Measurements from ENCODE around the gene PRPF40B.
"Not testable (repeated sequence)": the region's sequence is repeated elsewhere in the genome, so short reads cannot be mapped to it uniquely, and the experiment has no call there.

PRPF40B gene

DNA sequence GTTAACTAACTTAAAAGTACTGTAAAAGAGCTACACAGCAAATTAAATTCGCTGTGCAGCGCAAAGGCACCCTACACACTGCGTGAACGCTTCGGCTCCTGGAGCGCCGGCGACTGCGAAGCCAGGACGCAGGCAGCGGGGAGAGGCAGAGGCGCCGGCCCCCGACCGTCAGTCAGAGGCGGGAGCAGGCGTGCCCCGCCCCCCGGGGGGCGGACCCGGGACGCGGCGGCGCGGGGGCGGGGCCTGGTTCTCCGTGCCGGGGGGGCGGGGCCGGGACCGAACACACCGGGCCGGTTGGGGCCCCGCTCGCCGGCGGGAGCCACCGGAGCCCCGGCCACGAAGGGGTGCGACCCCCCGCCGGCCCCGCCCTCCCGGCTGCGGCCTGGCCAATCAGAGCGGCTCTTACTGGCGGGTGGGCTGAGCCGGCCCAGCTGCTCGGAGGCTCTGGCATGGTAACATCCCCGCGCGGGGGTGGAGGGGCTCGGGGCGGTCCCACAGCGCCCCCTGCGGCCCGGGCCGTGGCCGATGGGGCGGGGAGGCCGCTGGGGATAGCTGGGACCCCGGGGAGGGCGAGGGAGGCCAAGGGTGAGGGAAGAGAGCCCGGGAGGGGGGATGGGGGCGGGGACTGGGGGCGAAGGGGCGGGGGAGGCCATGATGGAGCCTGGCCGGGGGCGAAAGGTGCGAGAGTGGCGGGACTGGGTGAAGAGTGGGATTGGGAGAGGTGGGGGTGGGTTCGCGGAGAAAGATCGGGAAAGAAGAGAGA is at the start of gene PRPF40B:
Gene PRPF40B, plus strand, starts transcription at position 420 of the 763 bp plus-strand sequence. Its CDS starts 30 bp downstream, at position 450.
- DNase-seq (ENCODE audit: low spot score): peak; percentile 86

DNA sequence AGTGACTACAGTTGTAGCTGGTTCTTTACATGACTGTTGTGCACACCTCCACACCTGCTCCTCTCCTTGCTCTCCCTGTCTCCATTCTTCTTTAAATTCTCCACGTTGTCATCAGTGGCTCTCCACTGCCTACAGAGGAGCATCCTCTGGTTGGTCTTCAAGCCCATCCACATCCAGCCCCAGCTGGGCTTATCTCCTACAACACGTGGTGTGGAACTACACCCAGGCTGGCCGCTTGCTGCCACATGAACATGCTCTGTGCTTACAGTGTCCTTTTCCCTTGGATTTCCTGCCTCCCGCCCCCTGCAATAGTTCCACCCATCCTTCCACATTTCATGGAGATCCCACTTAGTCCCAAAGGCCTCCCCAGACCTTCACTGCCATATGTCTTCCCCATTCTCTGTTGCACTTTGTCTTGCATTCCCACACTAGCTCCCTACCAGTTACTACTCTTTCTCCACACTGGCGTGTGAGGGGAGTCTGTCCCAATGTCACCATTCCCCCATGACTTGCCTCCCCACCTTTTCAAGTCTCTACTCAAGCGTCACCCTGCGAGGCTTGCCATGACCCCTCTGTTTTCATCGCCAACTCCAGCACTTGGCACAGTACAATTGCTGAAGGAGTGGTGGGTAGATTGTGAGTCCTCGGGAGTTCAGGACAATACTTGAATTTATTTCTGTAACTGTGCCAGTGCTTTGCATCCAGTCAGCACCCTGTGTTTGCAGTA is 45.6 kb upstream of the PRPF40B start:
- no peak for DNase-seq (ENCODE audit: low spot score)

DNA sequence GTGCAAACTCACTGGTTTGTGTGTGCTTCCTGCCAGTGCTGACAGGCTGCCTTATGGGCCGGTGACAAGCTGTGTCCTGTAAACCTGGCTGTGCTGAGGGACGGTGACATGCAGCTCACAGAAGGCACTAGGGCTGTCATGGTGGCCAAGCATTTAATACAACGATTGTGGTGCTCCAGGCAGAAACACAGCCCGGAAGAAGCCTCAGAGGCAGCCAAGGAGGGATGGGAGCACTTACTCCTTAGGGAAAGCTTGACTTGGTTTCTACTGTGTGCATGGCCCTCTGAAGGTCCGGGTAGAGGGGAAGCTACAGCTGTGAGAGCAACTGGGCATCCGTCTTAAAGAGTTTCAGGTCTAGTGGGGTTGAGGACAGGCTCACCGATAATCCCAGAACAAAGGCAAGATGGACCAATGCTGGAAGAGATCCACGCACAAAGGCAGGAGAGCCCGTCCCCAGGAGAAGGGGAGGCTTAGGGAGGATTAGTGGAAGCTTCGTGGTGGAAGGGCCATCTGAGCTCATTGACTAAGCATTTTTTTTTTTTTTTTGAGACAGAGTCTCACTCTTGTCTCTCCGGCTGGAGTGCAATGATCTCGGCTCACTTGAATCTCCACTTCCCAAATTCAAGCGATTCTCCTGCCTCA is 44.8 kb upstream of the PRPF40B start:
- DNase-seq (ENCODE audit: low spot score): no peak

DNA sequence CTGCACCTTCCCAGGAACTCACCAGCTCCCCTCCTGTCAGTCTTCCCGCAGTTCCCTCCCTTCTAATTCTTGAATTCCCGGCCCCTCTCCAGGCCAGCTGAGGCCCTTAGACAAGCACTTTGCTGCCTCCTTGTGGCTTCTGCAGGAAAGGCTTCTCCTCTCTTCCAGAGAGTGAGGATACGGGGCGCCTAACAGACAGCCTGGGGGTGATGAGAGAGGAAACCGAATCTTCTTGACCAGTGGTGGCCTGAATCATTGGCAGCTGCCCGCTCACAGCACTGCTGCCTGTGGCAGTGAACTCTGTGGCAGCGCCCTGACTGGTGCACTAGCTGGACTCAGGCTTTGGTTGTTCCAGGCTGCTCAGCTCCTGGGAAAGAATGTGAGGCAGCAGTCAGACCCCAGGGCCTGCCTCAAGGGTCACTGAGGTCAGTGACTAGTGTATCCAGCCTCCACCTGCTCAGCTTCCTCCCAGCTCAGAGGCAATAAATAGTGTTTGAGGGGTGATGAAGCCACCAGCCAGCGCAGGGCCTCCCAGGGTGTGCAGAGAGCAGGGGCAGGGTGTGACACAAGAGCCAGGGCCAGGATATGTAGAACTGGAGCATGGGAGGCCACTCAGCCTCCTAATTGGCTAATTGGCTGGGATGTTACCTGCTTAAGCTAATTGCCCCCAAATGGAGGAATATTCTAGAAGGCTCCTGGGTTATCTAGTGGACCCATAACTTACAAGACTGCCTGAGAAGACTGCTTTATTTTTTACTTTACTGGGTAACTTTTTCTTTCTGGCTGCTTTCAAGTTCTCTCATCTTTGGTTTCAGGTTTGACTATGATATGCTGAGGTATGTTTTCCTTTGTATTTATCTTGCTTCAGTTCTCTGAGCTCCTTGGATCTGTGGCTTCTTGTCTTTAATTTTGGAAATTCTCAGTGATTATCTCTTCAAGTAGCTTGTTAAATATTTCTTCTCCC is 42.5 kb upstream of the PRPF40B start:
- DNase-seq (ENCODE audit: low spot score): peak; percentile 67

DNA sequence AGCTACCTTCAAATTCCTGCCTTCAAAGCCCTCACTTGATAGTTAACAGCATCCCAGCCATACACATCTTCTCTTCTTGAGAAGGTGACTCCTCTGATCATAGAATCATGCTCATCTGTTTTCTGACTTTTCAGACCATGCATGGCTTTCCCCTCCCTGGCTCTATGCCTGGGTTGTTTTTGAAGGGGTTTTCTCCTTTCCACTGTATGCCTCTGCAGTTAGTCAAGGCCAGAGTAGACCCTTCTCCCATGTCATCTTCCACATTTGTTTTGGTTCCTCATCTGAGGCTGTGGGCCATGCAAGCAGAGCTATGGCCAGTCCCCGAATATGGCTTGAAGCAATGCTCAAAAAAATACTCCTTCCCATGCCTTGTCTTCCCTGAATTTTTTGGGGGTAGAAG is 41.2 kb upstream of the PRPF40B start:
- DNase-seq (ENCODE audit: low spot score): no peak

DNA sequence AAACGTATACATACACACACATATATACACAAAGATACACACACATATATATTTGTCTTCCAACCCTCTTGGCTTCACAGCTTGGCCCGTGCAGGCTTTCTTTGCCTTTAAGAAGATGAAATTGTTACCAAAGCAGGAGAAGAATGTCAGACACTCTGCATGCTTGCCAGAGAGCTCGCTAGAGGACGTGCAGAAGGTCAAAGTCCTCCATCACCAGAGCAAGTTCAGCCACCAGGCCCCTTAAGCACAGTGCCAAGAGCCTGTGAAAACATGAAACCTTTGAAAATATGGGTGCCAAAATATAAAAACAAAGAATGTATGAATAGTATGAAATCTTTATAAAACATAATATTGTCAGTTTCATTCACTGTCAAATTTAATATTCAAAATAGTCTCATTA is 40.5 kb upstream of the PRPF40B start:
- DNase-seq (ENCODE audit: low spot score): no peak

DNA sequence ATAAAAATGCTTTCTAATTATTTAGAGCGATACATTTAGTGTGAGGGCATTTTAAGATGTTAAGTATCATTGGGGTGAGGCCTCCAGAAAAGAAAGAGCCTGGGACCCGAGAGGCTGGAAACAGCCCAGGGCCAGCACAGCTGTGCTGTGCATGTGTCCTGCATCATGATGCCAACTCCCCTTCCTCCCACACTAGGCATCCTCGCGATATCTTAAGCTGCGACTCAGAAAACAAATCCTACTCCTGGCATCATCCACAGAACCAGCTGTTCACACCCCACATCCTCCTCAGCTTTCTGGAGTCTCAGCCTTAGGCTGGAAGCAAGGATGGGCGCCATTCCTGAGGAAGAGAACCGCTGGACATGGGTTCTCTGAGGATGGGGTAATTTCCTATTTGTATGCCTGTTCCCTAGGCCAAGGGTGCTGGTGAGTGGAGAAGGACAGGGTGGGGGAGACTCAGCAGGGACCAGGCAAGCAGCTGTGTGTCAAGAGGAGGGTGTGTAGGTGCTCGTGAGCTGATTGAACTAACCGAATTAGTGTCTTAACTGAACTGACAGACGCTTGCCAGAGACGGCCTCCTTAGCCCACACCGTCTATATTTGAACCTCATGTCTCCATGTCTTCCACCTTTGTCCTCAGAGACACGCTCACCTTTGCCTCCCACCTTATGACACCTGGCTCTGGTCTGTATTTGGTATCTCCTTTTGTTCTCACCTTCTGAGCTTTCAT is 39.8 kb upstream of the PRPF40B start:
- DNase-seq (ENCODE audit: low spot score): no peak

DNA sequence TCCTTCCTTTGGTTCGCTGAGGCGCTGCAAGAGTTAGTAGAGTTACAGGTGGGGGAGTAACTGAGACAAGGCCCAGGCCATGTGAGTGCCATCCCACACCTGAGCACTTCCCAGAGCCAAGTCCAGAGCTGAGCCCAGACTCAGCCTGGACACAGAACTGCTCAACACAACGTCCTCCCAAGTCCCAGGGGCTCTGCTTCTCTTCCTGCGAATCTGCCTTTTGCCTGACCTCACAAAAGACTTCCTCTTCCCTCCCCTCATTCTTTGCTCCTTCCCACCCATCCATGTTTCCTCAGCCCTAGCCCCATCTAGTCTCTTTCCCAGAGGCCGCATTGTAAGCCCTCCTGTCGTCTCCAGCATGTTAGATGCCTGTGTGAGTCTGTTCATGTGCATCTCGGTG is 38.8 kb upstream of the PRPF40B start:
- no peak for DNase-seq (ENCODE audit: low spot score)

DNA sequence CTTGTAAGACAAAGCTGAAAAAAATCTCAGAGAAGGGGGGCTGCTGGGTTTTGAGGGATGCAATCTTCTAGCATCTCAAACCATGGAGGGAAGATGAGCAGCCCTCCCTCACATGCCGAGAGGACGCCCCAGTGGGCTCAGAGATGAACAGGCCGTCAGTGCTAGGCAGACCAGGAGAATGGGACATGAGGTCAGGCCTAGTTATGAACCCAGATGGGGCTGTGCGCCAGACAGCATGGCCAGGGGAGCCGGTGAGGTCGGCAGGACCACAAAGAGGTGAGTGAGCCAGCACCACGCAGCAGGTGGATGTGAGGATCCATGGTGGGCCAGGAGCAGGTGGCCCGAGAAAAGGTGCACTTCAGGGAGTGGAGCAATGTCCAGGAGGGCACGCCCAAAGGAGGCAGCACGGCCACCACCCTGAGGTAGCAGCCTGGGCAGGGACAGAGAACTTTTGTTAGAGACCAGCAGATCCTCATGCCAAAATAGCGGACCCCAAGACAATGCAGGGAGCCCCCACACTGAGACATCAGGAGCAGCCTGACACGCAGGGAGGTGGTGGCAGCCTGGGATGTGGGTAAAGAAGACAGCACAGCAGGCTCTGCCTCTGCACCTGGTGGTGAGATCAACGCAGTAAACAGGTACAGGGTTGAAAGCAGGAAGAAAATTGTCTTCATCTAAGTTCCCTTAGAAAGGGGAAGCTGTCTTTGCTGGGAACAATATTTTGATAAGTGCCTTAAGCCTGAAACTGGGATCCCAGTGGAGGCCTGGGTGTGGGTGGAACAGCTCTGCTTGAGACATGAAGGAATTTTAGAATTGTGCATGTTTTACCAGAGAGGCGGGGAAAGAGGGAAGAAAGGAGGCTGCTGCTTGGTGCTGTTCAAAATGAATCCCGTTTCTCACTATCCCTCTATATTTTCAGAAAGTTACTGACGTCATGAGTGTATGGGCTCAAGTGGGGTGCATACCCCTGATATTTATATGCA is 37.6 kb upstream of the PRPF40B start:
- DNase-seq (ENCODE audit: low spot score): no peak

DNA sequence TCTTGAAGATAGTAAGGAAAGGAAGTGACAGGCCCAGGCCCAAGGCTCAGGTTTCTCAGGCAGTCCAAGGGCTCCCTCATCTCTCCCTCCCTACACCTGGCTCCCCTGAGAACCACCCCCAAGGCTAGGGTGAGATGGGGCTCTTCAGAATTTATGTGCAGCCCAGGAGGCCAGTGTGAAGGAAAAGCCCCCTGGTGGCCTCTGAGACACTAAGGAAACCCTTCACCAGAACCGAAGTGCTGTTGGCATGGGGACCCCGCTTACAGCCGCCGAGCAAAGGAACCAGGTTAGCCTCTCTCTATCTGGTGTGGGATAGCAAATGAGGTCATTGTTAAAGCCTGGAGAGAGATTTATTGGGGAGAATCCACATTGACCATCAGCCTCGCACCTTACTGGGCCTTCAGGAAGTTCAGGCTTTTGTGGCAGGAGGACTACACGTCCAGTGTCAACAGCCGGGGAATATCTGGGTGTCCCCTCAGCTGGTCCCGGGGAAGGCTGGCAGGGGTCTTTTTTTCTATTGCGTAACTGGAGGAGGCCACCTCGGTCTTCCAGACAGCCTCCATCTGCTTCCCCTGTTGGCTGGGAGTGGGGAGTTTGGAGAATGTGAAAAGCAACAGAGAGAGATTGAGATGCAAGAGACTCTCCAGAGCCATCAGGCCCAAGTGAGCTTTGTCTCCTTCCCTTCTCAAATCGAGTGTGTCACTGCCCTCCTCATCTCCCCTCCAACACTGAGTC is 36.0 kb upstream of the PRPF40B start:
- DNase-seq (ENCODE audit: low spot score): no peak

DNA sequence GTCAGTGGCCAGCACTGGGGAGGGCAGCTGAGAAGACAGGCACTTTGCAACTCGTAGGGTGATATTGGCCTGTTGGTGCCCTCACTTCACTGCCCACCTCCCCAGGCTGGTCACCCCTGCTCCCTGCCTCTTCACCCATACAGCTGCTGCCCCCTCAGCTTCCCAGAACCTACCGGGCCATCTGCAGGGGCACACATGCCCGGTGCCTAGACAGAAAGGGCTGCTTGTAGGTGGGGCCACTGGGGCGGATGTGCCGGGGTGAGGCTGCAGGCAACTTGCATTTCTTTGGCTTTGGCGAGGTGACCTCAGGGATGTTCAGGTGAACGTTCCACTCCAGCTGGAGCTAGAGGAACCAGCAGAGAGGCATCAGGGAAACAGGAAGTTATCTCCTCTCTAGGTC is 35.1 kb upstream of the PRPF40B start:
- DNase-seq (ENCODE audit: low spot score): no peak

DNA sequence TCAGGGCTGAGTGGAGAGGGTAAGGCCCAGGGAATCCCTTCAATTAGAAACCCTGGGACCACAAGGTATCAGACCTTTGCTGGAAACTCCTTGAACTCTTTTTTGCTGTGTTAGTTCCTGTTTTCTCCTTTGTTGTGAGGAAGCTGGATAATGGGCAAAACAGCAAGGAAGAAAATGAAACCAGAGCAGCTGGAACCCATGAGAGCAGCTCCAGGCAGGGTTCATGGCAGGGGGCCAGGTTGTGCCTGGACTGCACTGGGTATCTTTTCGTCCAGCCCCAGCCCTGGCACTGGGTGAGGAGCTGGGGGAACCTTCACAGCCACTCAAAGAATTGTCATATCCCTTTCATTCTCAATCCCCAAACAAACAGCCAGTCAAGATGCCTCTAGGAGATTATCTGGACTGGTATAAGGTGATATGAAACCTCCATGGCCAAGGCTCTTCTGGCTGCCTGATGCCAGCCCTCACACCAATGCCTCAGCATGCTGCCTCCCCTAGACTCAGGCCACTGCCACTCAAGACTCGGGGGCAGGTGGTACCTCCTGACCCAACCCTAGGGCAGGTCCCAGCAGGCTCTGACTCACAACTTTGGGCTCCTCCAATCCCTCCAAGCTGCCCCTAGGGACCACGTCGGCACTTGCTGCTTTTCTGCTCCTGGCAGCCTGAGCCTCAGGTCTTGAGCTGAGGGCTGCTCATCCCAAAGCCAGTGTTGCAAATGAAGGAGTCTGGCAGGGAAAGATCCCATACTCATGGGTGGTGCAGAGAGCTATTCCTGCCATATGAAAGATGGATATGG is 34.4 kb upstream of the PRPF40B start:
- peak; percentile 61 for DNase-seq (ENCODE audit: low spot score)

DNA sequence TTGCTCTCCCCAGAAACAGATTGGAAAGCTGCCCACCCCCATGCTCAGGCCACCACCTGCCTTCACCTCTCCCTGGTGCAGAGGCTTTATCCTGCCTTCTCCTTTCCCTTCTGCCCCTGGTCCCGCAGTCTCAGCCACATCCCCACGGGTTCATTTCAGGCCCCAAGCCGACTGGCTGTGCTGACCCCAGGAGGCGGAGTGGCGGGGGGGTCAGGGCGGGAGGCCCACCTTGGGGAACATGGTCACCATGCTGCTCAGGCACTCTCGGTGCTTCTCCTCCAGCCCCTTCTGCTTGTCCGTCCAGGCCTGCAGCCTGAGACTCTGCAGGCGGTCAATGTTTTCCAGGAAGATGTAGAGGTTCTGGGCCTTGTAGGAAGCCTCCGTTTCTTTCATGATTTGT is 24.8 kb upstream of the PRPF40B start:
- DNase-seq (ENCODE audit: low spot score): no peak

DNA sequence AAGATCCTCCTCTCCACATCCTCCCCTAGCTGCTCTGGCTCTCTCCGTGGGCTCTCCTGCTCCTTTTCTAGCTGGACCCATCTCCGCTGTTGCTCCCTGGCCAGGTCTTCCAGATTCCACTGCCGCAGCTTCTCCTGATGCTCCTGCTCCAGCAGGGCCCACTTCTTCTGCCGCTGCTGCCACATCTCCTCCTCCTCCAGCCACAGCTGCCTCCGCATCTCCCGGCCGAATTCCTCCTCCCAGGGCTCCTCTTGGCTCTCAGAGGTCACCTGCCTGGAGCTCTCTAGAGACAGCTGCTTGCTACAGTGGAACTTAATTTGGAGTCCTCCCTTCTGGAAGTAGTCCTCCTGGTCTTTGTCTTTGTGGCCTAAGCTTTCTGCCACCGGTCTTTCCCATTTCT is 23.4 kb upstream of the PRPF40B start:
- no peak for DNase-seq (ENCODE audit: low spot score)

DNA sequence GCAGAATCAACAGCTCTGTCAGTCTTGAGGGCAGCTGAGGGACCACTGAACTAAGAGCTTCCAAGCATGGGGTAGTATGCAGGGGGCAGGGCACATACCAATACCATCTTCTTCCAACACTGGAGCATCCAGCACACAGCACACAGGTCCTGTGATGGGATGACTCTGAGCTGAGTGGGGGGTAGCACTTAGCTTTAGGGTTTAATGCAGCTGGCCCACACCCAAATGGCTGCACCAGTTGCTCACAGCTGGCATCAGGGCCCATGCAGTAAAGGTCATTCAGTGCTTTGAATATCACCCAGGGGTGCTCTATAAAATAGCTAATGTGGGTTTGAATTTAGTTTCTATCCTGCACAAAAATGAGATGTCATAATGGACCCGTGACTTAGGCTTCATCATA is 19.6 kb upstream of the PRPF40B start:
- DNase-seq (ENCODE audit: low spot score): no peak

DNA sequence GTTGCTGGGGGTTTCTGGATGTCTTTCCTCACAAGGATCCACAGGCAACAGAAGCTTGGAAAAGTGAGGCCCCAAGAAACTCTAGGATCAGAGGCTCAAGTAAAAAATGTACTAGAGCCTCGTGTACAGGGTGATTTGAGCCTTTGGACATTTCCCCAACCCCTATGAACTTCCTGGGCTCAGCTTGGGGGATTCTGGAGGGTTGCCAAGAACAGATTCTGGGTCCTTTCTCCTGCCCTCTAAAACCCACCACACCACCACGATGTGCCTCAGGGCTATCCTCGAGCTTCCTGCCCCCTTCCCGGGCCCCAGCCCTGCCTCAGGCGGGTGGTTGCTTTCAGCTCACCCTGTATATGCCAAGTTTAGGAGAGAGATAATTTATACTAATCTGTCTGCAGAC is 18.5 kb upstream of the PRPF40B start:
- DNase-seq (ENCODE audit: low spot score): no peak

DNA sequence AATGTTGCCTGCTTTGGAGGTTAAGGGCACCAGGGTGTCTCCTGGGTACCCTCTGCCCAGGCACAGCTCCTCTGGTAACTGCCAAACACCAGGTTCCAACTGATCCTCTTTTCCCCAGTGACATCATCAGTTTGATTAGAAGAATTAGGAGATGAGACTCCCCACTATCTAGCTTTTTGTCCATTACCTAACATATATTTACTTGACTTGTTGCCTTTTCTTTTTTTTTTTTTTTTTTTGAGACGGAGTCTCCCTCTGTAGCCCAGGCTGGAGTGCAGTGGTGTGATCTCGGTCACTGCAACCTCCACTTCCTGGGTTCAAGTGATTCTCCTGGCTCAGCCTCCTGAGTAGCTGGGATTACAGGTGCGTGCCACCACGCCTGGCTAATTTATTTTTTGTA is 17.8 kb upstream of the PRPF40B start, which contains the start of gene FAM186B:
Gene FAM186B, minus strand, starts transcription at position 101 of the 400 bp plus-strand sequence. CDS start 162 bp downstream, outside the sequence.
- not testable (repeated sequence) for DNase-seq (ENCODE audit: low spot score)

Data from hematopoietic multipotent progenitor cell treated with erythropoietin and hydrocortisone succinate and interleukin-3 and kit ligand, for 15 days (in vitro differentiated cells).